ENCODE results near the gene CHRNA4.

- TF ChIP-seq, protein P1, sequence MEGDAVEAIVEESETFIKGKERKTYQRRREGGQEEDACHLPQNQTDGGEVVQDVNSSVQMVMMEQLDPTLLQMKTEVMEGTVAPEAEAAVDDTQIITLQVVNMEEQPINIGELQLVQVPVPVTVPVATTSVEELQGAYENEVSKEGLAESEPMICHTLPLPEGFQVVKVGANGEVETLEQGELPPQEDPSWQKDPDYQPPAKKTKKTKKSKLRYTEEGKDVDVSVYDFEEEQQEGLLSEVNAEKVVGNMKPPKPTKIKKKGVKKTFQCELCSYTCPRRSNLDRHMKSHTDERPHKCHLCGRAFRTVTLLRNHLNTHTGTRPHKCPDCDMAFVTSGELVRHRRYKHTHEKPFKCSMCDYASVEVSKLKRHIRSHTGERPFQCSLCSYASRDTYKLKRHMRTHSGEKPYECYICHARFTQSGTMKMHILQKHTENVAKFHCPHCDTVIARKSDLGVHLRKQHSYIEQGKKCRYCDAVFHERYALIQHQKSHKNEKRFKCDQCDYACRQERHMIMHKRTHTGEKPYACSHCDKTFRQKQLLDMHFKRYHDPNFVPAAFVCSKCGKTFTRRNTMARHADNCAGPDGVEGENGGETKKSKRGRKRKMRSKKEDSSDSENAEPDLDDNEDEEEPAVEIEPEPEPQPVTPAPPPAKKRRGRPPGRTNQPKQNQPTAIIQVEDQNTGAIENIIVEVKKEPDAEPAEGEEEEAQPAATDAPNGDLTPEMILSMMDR (IDR thresholded peaks at IDR 0.05; ENCODE audit: low read depth, low read length) = no peak
- no peak for TF ChIP-seq EZH2phosphoT487 (IDR thresholded peaks at IDR 0.05; ENCODE audit: low read depth)
These were observed 45.2 kb downstream of the CHRNA4 start for GRCh38 chr20:63315731-63316491.

Data from OCI-LY3 (cell line).